ENCODE results near the gene EIF3L. TPM values are rescaled to one million over a fixed set of nuclear protein-coding genes. Genes with fewer than 3 reads are reported as not detected.

Gene EIF3L
- total and polyA plus RNA-seq, 3 donors from 2014 or later: 185 to 316 (median 295) TPM

DNA sequence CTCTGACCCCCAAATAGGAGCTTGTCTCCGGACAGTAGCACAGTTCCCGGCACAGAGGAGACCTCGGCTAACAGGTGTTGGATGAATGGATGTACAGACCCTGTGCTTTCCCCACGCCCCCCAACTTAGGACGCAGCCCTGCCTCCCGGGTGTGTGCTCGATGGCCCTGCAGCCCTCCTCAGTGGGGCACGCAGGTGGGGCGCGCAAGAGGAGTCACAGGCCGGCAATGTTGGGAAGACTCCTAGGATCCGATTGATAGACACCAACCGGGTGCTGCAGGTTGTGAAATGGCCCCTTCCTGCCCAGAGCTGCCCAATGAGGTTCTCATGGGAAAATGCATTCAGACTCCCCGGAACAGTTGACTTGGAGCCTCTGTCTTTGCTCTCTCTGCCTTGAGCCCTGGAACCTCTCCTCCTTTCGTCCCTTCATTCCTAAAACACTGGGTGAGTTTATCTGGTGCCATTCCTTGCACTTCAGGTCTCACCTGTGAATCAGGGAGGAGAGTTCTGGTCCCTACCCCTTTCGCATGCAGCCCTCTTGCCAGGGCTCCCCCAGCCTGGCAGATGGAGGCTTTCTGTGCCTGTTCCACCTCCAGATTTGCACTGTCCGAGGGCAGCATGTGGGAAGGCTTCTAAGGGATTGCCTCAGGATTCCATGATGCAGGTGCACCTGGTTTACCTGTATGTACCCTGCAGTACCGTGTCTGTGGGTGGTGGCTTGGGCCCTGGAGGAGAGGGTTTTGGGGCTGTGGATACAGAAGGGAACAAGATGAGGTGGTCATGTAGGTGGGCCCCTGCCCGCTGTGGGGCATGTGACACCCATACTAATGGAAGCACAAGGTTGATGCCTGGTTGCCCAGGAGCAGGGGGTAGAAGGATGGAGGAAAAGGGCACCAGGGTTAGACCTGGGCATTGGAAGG, 58.1 kb downstream of the EIF3L start:
- WGBS, 2 donors: 38 to 48% methylated on average over 7 to 17 of the region's 19 CpGs
- H3K4me3 ChIP-seq: peak overlapping the region; percentile 64 to 72
- intact Hi-C loops (cut with DNase I; ENCODE audit: low total_unique reads): no loop called here

DNA sequence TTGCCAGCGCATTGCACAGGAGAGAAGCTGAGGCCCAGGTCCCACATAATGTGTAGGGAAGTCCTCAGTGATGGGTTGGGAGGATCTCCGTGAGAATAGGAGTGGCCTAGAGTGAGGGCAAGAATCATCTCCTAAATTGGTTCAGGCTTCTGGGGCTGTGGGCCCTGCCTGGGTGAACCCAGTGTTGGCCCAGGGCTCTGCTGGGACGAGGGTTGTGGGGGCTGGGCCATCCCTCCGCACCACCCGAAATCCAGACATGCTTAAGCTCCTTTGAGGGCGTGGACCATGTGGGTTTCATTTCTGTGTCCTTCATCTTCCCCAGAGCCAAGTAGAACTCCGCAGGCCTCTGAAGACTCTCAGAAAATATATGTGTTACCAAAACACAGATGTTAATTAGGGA, 60.5 kb downstream of the EIF3L start:
- intact Hi-C loops (cut with DNase I; ENCODE audit: low total_unique reads): no loop called here
- peaks cover 28% of the 10 kb centered on the region for H3K4me1 ChIP-seq
- H3K27me3 ChIP-seq: no peaks in the 10 kb centered on the region
- WGBS, 2 donors: 55 to 89% methylated on average over 7 of the region's 7 CpGs
- H3K27ac ChIP-seq: no peak overlapping the region
- H3K4me3 ChIP-seq: no peak overlapping the region
- no peaks in the 10 kb centered on the region for H3K36me3 ChIP-seq (ENCODE audit: low read depth, missing control alignments)
- TF ChIP-seq, protein P1, sequence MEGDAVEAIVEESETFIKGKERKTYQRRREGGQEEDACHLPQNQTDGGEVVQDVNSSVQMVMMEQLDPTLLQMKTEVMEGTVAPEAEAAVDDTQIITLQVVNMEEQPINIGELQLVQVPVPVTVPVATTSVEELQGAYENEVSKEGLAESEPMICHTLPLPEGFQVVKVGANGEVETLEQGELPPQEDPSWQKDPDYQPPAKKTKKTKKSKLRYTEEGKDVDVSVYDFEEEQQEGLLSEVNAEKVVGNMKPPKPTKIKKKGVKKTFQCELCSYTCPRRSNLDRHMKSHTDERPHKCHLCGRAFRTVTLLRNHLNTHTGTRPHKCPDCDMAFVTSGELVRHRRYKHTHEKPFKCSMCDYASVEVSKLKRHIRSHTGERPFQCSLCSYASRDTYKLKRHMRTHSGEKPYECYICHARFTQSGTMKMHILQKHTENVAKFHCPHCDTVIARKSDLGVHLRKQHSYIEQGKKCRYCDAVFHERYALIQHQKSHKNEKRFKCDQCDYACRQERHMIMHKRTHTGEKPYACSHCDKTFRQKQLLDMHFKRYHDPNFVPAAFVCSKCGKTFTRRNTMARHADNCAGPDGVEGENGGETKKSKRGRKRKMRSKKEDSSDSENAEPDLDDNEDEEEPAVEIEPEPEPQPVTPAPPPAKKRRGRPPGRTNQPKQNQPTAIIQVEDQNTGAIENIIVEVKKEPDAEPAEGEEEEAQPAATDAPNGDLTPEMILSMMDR (IDR thresholded peaks at IDR 0.05): no peak
- no peak for TF ChIP-seq POLR2A (IDR thresholded peaks at IDR 0.05)
- H3K9me3 ChIP-seq: no peaks in the 10 kb centered on the region
- no peak for DNase-seq

More for the DNA sequence above, 58.1 kb downstream of the EIF3L start:
- Histone ChIP-seq H3K27me3 (no peaks in the 10 kb centered on the region), H3K9me3 (no peaks in the 10 kb centered on the region), H3K4me1 (peaks cover 28% of the 10 kb centered on the region), H3K36me3 (ENCODE audit: low read depth, missing control alignments) (no peaks in the 10 kb centered on the region), H3K27ac (peak overlapping the region; percentile 67 to 86)
- no peak for TF ChIP-seq POLR2A (IDR thresholded peaks at IDR 0.05)
- TF ChIP-seq, protein P1 (IDR thresholded peaks at IDR 0.05): no peak
- DNase-seq: no peak

DNA sequence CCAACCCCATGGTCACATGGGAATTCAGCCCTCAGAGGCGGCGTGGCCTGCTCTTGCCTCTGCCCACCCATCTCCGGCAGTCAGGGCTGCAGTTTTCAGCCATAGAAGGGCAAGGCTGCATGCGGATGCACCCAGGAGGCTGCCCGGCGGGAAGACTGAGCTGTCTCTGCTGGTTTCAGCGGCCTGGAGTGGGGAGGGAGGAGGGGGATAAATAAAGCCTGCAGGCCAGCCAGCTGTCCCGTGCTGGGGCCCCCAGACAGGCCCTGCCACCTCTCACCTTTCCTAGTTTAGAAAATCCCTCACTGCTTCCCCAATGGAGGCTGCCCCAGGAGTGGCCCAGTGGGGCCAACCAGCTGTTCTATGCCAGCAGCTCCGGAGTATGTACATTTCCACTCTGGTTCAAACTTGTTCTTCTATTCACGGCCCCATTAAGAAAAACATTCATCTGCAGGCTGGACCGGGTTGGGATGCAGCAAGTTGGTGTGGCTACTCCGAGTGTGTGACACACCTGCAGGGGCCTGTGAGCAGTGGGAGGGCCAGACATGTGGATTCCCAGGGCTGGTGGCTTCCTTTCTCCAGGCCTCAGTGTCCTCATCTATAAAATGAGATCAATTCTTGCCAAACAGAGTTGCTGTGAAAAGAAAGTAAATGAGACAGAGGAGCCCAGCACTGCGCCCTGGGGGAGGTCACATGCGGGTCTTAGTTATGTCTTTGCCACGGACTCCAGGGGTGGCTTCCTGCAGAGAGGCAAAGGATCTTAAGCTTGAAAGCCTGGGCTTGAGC, 61.9 kb downstream of the EIF3L start:
- no peak for TF ChIP-seq POLR2A (IDR thresholded peaks at IDR 0.05)
- TF ChIP-seq, protein P1 (IDR thresholded peaks at IDR 0.05): no peak
- H3K4me1 ChIP-seq: peaks cover 23% of the 10 kb centered on the region
- peak overlapping the region in 1 of 2 donors; percentile 50 for H3K27ac ChIP-seq
- no peaks in the 10 kb centered on the region for H3K9me3 ChIP-seq
- no peaks in the 10 kb centered on the region for H3K27me3 ChIP-seq
- H3K4me3 ChIP-seq: no peak overlapping the region
- intact Hi-C loops (cut with DNase I; ENCODE audit: low total_unique reads): no loop called here
- 68 to 69% methylated on average over 9 to 15 of the region's 15 CpGs for WGBS, 2 donors
- H3K36me3 ChIP-seq (ENCODE audit: low read depth, missing control alignments): no peaks in the 10 kb centered on the region
- no peak for DNase-seq

DNA sequence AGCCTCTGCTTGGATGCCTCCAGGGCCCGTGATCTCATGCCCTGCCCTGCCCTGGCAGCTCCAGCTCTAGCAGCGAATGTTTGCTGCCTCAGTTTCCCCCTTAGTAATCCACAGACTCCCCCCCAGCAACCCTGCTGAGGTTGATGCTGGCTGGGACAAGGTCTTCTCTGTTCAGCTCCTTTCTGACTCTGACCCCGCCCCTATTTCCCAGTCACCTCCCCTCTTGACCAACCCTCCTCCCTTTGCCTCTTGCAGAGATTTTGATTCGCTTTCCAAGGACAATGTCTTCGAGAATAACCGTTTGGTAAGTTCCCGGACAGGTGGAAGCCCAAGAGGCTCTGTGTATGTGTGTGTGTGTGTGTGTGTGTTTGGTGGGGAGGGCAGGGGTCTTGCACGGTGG, 62.5 kb downstream of the EIF3L start:
- TF ChIP-seq, protein P1 (IDR thresholded peaks at IDR 0.05): no peak
- TF ChIP-seq POLR2A (IDR thresholded peaks at IDR 0.05): no peak
- DNase-seq: no peak
- intact Hi-C loops (cut with DNase I; ENCODE audit: low total_unique reads): no loop called here
- no peak overlapping the region for H3K27ac ChIP-seq
- H3K4me3 ChIP-seq: no peak overlapping the region
- H3K9me3 ChIP-seq: no peaks in the 10 kb centered on the region
- H3K4me1 ChIP-seq: peaks cover 28% of the 10 kb centered on the region
- no peaks in the 10 kb centered on the region for H3K27me3 ChIP-seq
- WGBS, 2 donors: 58 to 59% methylated on average over 8 of the region's 8 CpGs
- H3K36me3 ChIP-seq (ENCODE audit: low read depth, missing control alignments): no peaks in the 10 kb centered on the region
